ENCODE measurements around the gene SLC9A9.

The SLC9A9 gene

GRCh38 chr3:143430568-143430967 is 417.7 kb downstream of the SLC9A9 start:
- DNase-seq, result no peak
- POLR2A ChIA-PET, result no interaction called here
- Histone ChIP-seq H3K9me3 (ENCODE audit: control extremely low read depth in 1 of 5, control insufficient read depth in 4 of 5, insufficient read depth in 2 of 5, low read depth in 1 of 5, low read length in 4 of 5) (no peaks in the 10 kb centered on the region), H3K4me1 (ENCODE audit: control extremely low read depth in 1 of 4, control insufficient read depth in 4 of 4, insufficient read depth in 4 of 4, low read length in 3 of 4) (peaks cover 0 to 15% (median 0%) of the 10 kb centered on the region in 4 experiments), H3K27me3 (replicated peaks in 2 of 5; ENCODE audit: control insufficient read depth in 4 of 5, insufficient read depth in 5 of 5, low read length in 4 of 5) (no peaks in the 10 kb centered on the region), H3K36me3 (ENCODE audit: control insufficient read depth in 4 of 4, insufficient read depth in 4 of 4, low read length in 3 of 4) (no peaks in the 10 kb centered on the region), H3K27ac (ENCODE audit: insufficient read depth in 1 of 2, low read depth in 1 of 2, low read length in 2 of 2, poor library complexity in 1 of 2, severe bottlenecking in 2 of 2) (no peak overlapping the region), H3K4me3 (ENCODE audit: control insufficient read depth in 1 of 7, extremely low read depth in 1 of 7, insufficient read depth in 4 of 7, low read depth in 2 of 7, low read length in 6 of 7) (no peak overlapping the region)
- WGBS (ENCODE audit: insufficient coverage), result no CpG with 5 or more reads among the region's 1 CpG
- CTCF ChIA-PET, result interaction anchor here (1.1 kb wide), 1 partner anchor 47 kb away, joined by 3 read pairs; no protein-coding TSS in a partner anchor

GRCh38 chr3:143429628-143430514 is 418.4 kb downstream of the SLC9A9 start:
- CTCF ChIA-PET, result interaction anchor here (1.1 kb wide), 1 partner anchor 47 kb away, joined by 3 read pairs; no protein-coding TSS in a partner anchor
- Histone ChIP-seq H3K4me1 (ENCODE audit: control extremely low read depth in 1 of 4, control insufficient read depth in 4 of 4, insufficient read depth in 4 of 4, low read length in 3 of 4) (peaks cover 0 to 15% (median 0%) of the 10 kb centered on the region in 4 experiments), H3K27me3 (replicated peaks in 2 of 5; ENCODE audit: control insufficient read depth in 4 of 5, insufficient read depth in 5 of 5, low read length in 4 of 5) (no peaks in the 10 kb centered on the region), H3K4me3 (ENCODE audit: control insufficient read depth in 1 of 7, extremely low read depth in 1 of 7, insufficient read depth in 4 of 7, low read depth in 2 of 7, low read length in 6 of 7) (no peak overlapping the region), H3K36me3 (ENCODE audit: control insufficient read depth in 4 of 4, insufficient read depth in 4 of 4, low read length in 3 of 4) (no peaks in the 10 kb centered on the region), H3K27ac (ENCODE audit: insufficient read depth in 1 of 2, low read depth in 1 of 2, low read length in 2 of 2, poor library complexity in 1 of 2, severe bottlenecking in 2 of 2) (no peak overlapping the region), H3K9me3 (ENCODE audit: control extremely low read depth in 1 of 5, control insufficient read depth in 4 of 5, insufficient read depth in 2 of 5, low read depth in 1 of 5, low read length in 4 of 5) (peaks cover 0 to 1% (median 0%) of the 10 kb centered on the region in 5 experiments)
- WGBS (ENCODE audit: insufficient coverage), result 92% methylated on average over 4 of the region's 5 CpGs
- no peak for DNase-seq
- POLR2A ChIA-PET, result no interaction called here

DNA sequence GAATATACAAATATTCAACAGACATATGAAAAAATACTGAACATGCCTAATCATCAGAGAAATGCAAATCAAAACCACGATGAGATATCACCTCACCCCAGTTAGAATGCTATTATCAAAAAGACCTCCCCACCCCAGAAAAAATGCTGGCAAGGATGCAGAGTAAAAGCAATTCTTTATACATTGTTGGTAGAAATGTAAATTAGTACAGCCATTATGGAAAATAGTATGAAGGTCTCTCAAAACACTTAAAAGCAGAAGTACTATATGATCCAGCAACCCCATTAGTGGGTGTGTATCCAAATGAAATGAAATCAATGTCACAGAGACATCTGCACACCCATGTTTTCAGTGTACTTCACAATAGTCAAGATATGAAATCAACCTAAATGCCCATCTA is 420.0 kb downstream of the SLC9A9 start:
- Histone ChIP-seq H3K27ac (ENCODE audit: insufficient read depth in 1 of 2, low read depth in 1 of 2, low read length in 2 of 2, poor library complexity in 1 of 2, severe bottlenecking in 2 of 2) (no peak overlapping the region), H3K27me3 (replicated peaks in 2 of 5; ENCODE audit: control insufficient read depth in 4 of 5, insufficient read depth in 5 of 5, low read length in 4 of 5) (no peaks in the 10 kb centered on the region), H3K9me3 (ENCODE audit: control extremely low read depth in 1 of 5, control insufficient read depth in 4 of 5, insufficient read depth in 2 of 5, low read depth in 1 of 5, low read length in 4 of 5) (peaks cover 0 to 4% (median 0%) of the 10 kb centered on the region in 5 experiments), H3K4me1 (ENCODE audit: control extremely low read depth in 1 of 4, control insufficient read depth in 4 of 4, insufficient read depth in 4 of 4, low read length in 3 of 4) (peaks cover 0 to 15% (median 0%) of the 10 kb centered on the region in 4 experiments), H3K36me3 (ENCODE audit: control insufficient read depth in 4 of 4, insufficient read depth in 4 of 4, low read length in 3 of 4) (no peaks in the 10 kb centered on the region), H3K4me3 (ENCODE audit: control insufficient read depth in 1 of 7, extremely low read depth in 1 of 7, insufficient read depth in 4 of 7, low read depth in 2 of 7, low read length in 6 of 7) (no peak overlapping the region)
- peak in 1 of 3 donors; percentile 19 for DNase-seq
- ChIA-PET POLR2A (no interaction called here), CTCF (no interaction called here)
- WGBS (ENCODE audit: insufficient coverage), result no CpG with 5 or more reads among the region's 1 CpG

DNA sequence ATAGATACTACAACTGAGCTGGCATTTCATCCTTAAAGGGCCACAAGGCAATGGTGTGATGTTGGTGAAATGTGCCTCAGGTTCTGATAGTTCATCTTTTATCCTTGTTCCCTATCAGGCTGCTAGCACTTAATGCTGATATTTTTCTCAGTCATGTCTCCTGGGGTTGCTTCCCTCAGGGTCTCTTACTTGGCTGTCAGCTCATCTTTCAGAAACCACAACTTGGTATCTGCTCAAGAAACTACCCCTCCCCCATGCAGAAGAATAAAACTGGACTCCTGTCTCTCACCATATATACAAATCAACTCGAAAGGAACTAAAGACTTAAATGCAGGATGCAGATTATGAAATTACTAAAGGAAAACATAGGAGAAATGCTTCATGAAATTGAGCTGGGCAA is 420.6 kb downstream of the SLC9A9 start:
- Histone ChIP-seq H3K4me1 (ENCODE audit: control extremely low read depth in 1 of 4, control insufficient read depth in 4 of 4, insufficient read depth in 4 of 4, low read length in 3 of 4) (peaks cover 0 to 15% (median 0%) of the 10 kb centered on the region in 4 experiments), H3K9me3 (ENCODE audit: control extremely low read depth in 1 of 5, control insufficient read depth in 4 of 5, insufficient read depth in 2 of 5, low read depth in 1 of 5, low read length in 4 of 5) (peaks cover 0 to 4% (median 0%) of the 10 kb centered on the region in 5 experiments), H3K27ac (ENCODE audit: insufficient read depth in 1 of 2, low read depth in 1 of 2, low read length in 2 of 2, poor library complexity in 1 of 2, severe bottlenecking in 2 of 2) (no peak overlapping the region), H3K36me3 (ENCODE audit: control insufficient read depth in 4 of 4, insufficient read depth in 4 of 4, low read length in 3 of 4) (no peaks in the 10 kb centered on the region), H3K4me3 (ENCODE audit: control insufficient read depth in 1 of 7, extremely low read depth in 1 of 7, insufficient read depth in 4 of 7, low read depth in 2 of 7, low read length in 6 of 7) (no peak overlapping the region), H3K27me3 (replicated peaks in 2 of 5; ENCODE audit: control insufficient read depth in 4 of 5, insufficient read depth in 5 of 5, low read length in 4 of 5) (no peaks in the 10 kb centered on the region)
- DNase-seq, result no peak
- POLR2A ChIA-PET, result interaction anchor here (0.7 kb wide), 1 partner anchor 23 kb away, joined by 3 read pairs; no protein-coding TSS in a partner anchor
- WGBS (ENCODE audit: insufficient coverage), result no CpG with 5 or more reads among the region's 1 CpG
- CTCF ChIA-PET, result no interaction called here

DNA sequence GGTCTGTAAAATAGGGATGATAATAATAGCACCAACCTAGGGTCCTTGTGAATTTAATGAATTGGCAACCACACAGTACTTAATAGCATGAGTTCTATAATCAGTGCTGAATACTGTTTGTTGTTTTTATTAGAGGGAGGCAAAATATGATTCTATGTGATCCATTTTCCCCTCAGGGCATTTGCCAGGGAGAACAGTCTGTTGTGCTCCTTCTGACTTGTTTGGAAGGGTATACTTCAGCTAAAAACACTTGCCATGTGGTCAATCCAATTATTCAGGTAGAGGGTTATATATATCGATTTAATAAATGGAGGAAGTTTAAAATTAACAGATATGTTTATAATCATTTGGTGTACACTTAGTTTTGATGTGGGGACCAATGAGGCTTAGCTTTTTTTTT is 423.4 kb downstream of the SLC9A9 start:
- WGBS (ENCODE audit: insufficient coverage), result no CpG with 5 or more reads among the region's 1 CpG
- H3K27ac ChIP-seq (ENCODE audit: insufficient read depth in 1 of 2, low read depth in 1 of 2, low read length in 2 of 2, poor library complexity in 1 of 2, severe bottlenecking in 2 of 2), result no peak overlapping the region
- H3K4me1 ChIP-seq (ENCODE audit: control extremely low read depth in 1 of 4, control insufficient read depth in 4 of 4, insufficient read depth in 4 of 4, low read length in 3 of 4), result peaks cover 0 to 8% (median 0%) of the 10 kb centered on the region in 4 experiments
- H3K9me3 ChIP-seq (ENCODE audit: control extremely low read depth in 1 of 5, control insufficient read depth in 4 of 5, insufficient read depth in 2 of 5, low read depth in 1 of 5, low read length in 4 of 5), result peaks cover 0 to 4% (median 0%) of the 10 kb centered on the region in 5 experiments
- ChIA-PET CTCF (interaction anchor here (0.6 to 1.0 kb wide), 4 partner anchors 10 to 199 kb away, joined by 3 read pairs; no protein-coding TSS in a partner anchor), POLR2A (no interaction called here)
- no peak overlapping the region for H3K4me3 ChIP-seq (ENCODE audit: control insufficient read depth in 1 of 7, extremely low read depth in 1 of 7, insufficient read depth in 4 of 7, low read depth in 2 of 7, low read length in 6 of 7)
- no peak for DNase-seq
- H3K36me3 ChIP-seq (ENCODE audit: control insufficient read depth in 4 of 4, insufficient read depth in 4 of 4, low read length in 3 of 4), result no peaks in the 10 kb centered on the region
- no peaks in the 10 kb centered on the region for H3K27me3 ChIP-seq (replicated peaks in 2 of 5; ENCODE audit: control insufficient read depth in 4 of 5, insufficient read depth in 5 of 5, low read length in 4 of 5)

DNA sequence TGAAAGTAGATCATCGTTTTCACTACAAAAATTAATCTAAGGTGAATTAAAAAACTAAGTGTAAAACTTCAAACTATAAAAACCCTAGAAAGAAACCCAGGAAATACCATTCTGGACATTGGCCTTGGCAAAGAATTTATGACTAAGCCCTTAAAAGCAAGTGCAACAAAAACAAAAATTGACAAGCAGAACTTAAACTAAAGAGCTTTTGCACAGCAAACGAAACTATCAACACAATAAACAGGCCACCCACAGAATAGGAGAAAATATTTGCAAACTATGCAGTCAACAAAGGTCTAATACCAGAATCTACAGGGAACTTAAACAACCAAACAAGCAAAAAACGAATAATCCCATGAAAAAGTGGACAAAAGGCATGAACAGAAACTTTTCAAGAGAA is 426.7 kb downstream of the SLC9A9 start:
- Histone ChIP-seq H3K27me3 (replicated peaks in 2 of 5; ENCODE audit: control insufficient read depth in 4 of 5, insufficient read depth in 5 of 5, low read length in 4 of 5) (no peaks in the 10 kb centered on the region), H3K36me3 (ENCODE audit: control insufficient read depth in 4 of 4, insufficient read depth in 4 of 4, low read length in 3 of 4) (no peaks in the 10 kb centered on the region), H3K4me3 (ENCODE audit: control insufficient read depth in 1 of 7, extremely low read depth in 1 of 7, insufficient read depth in 4 of 7, low read depth in 2 of 7, low read length in 6 of 7) (no peak overlapping the region), H3K27ac (ENCODE audit: insufficient read depth in 1 of 2, low read depth in 1 of 2, low read length in 2 of 2, poor library complexity in 1 of 2, severe bottlenecking in 2 of 2) (no peak overlapping the region), H3K4me1 (ENCODE audit: control extremely low read depth in 1 of 4, control insufficient read depth in 4 of 4, insufficient read depth in 4 of 4, low read length in 3 of 4) (no peaks in the 10 kb centered on the region), H3K9me3 (ENCODE audit: control extremely low read depth in 1 of 5, control insufficient read depth in 4 of 5, insufficient read depth in 2 of 5, low read depth in 1 of 5, low read length in 4 of 5) (peaks cover 0 to 6% (median 0%) of the 10 kb centered on the region in 5 experiments)
- CTCF ChIA-PET, result no interaction called here
- DNase-seq, result no peak
- WGBS (ENCODE audit: insufficient coverage), result no CpG with 5 or more reads among the region's 3 CpGs
- POLR2A ChIA-PET, result no interaction called here

- Histone ChIP-seq H3K27me3 (replicated peaks in 2 of 5; ENCODE audit: control insufficient read depth in 4 of 5, insufficient read depth in 5 of 5, low read length in 4 of 5) (no peaks in the 10 kb centered on the region), H3K27ac (ENCODE audit: insufficient read depth in 1 of 2, low read depth in 1 of 2, low read length in 2 of 2, poor library complexity in 1 of 2, severe bottlenecking in 2 of 2) (no peak overlapping the region), H3K4me3 (ENCODE audit: control insufficient read depth in 1 of 7, extremely low read depth in 1 of 7, insufficient read depth in 4 of 7, low read depth in 2 of 7, low read length in 6 of 7) (no peak overlapping the region), H3K4me1 (ENCODE audit: control extremely low read depth in 1 of 4, control insufficient read depth in 4 of 4, insufficient read depth in 4 of 4, low read length in 3 of 4) (no peaks in the 10 kb centered on the region), H3K9me3 (ENCODE audit: control extremely low read depth in 1 of 5, control insufficient read depth in 4 of 5, insufficient read depth in 2 of 5, low read depth in 1 of 5, low read length in 4 of 5) (peaks cover 0 to 10% (median 0%) of the 10 kb centered on the region in 5 experiments), H3K36me3 (ENCODE audit: control insufficient read depth in 4 of 4, insufficient read depth in 4 of 4, low read length in 3 of 4) (no peaks in the 10 kb centered on the region)
- ChIA-PET CTCF (no interaction called here), POLR2A (no interaction called here)
- DNase-seq, result no peak
- 100% methylated on average over 1 of the region's 3 CpGs for WGBS (ENCODE audit: insufficient coverage)
Observed at GRCh38 chr3:143419611-143420010, 428.7 kb downstream of the SLC9A9 start.

Measured in common myeloid progenitor, CD34-positive (primary cell).